GM21619 (cell line): Measurements from ENCODE around the gene HINFP.
"Not testable (repeated sequence)": the region's sequence is repeated elsewhere in the genome, so short reads cannot be mapped to it uniquely, and the experiment has no call there.

Source experiments
- ATAC-seq: cut with Tn5 transposase; IDR thresholded peaks from one replicate; pipeline ENCODE4 v1.9.1; 2021; ENCODE audit not compliant: unreplicated experiment

HINFP gene

GRCh38 chr11:119099711-119100110 lies 21.7 kb upstream of the HINFP start:
- no peak for ATAC-seq

- ATAC-seq, result no peak
These were observed 21.0 kb upstream of the HINFP start for GRCh38 chr11:119100246-119100970.

DNA sequence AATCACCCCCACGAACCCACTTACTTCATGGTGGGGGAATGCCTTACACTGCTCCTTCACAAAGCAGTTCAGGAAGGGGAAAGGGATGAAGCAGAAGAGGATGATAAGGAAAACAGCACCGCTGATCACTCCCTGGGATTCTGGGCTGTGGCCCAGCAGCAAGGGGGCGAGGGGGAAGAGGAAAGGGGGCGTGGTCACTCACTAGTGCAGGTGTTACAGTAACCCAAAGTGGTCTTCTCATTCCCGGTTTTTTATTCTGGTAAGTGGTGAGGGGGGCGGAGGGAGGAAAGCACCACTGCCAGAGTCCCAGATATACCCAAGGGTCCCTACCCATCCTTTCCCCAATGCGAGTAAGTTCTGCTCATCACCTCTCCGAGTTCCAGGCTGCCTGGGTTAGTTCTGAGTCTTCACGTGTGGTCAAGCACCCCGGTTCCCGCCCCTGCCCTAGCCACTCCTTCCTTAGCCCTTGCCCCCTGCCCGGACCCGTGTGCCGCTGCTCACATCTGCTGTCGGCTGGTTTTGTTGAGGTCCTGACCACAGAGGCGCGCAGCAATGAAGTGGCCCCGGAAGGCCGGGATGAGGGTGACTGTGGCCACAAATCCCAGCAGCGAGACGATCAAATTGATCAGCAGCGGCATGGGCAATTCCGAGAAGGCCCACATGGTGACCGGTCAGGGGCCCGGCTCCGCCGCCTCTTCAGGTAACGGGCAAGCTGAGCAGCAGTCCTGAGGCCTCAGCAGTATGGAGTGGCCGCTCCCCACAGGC lies 20.2 kb upstream of the HINFP start:
- peak; percentile 16 for ATAC-seq

DNA sequence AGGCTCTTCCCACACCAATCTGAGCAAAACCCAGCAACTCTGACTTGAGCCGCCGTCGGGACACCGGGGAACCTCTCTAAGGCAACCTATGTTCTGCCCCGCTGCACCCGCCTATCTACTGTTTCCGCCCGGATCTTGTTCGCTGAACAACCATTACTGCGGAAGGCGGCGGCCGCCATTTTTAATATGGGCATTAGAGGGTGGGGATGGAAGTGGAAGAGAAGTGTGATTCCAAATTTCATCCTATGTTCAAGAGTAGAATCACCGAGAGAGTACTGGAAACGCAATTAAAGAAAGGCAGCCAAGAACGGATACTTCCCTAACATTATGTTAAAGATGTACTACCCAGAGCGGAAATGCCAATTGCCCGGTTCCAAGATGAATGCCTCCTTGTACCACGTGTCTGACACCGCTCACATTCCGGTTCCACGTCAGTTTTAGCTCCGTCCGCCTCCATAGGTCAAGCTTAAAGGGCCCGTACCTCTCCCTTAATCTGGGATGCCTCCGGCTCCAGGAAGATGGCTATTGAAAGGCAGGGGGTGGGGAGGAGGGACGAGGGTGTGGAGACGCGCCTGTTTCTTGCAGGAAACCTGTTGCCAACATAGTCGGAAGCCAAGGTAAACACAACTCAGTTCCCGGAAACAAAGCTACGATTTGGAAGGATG lies 19.5 kb upstream of the HINFP start, which contains the start of gene DPAGT1:
Gene DPAGT1, minus strand, starts transcription at position 95 of the 665 bp plus-strand sequence. CDS start 198 bp downstream, outside the sequence.
- ATAC-seq, result peak; percentile 75

- not testable (repeated sequence) for ATAC-seq
These were observed 18.2 kb upstream of the HINFP start for GRCh38 chr11:119103161-119103664.

GRCh38 chr11:119103793-119104192 lies 17.6 kb upstream of the HINFP start:
- no peak for ATAC-seq

DNA sequence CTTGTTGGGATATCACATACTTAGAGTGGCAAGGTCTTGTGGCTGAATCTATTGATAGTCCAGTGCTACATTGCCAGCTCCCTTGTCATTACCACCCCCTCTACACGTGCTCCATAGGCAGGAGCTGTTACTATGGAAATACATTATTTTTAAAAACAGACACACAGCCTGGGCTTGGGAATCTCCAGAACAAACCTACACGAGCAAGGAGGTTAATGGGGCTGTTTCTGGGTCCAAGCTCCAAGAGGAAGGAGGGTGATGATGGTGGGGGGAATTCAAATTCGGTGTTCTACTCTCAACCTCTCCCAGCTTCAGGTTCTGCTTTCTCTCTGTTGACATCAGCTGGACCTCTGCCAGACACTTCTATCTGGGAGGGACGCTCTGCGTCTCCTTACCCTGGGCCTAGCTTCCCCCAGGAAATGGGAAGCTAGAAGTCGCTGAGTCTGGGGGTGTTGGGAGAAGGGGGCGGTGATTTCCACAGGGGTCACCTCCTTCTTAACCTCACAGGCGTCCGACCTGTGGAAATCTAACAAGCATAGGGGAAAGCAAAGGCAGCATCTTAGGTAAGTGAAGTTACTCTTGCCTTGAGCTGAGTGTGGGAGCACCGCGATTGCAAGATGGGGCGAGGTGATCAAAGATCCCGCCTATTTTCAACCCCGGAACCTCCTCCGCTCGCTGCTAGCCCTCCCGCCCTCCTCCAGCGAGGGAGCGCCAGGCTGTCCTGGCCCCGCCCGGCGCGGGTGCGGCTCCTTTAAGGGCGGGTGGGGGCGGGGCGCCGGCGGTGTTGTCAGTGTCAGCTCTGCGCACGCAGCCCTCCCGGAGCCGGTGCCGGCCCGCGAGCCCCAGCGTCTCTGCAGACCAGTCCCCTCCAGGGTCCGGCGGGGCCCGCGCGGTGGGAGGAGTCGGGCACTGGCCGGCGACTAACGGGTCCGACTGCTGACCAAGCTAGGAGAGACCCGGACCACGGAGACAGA lies 14.5 kb upstream of the HINFP start, which contains the start of gene C2CD2L:
Gene C2CD2L, plus strand, starts transcription at position 781 of the 974 bp plus-strand sequence. CDS start 398 bp downstream, outside the sequence.
- peak; percentile 78 for ATAC-seq

GRCh38 chr11:119107538-119108145 lies 13.7 kb upstream of the HINFP start:
- peak; percentile 21 for ATAC-seq

DNA sequence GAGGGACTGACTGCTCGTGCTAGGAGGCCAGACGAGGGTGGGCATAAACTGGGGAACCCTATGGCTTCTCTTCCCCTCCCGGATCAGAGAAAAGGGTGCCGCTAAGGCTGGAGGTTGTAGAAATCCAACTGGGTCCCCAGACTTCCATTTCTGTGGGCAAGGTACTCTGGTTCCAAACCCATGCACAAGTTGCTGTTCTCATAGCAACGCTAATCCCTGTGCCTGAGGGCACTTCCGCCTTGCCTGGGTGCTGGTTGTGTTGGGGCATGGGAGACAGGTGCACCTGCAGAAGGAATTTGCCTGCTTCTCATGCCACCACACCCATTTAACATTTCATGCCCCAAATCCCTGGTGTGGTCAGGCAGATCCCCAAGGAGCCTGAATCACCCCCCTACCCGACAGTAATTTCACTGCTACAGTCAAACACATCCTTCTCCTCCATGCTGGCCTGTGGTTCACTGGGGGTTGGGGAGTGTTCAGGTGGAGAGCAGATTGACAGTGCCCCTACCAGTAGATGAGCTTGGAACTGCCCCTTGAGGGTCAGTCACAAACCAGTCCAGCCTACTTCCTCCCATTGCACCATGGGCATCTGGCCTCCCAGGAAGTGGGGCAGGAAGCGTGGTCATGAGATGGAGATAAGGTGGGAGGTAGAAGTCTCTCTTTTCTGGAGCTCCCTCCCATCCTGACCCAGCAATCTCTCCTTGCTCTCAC lies 13.1 kb upstream of the HINFP start:
- ATAC-seq, result no peak

DNA sequence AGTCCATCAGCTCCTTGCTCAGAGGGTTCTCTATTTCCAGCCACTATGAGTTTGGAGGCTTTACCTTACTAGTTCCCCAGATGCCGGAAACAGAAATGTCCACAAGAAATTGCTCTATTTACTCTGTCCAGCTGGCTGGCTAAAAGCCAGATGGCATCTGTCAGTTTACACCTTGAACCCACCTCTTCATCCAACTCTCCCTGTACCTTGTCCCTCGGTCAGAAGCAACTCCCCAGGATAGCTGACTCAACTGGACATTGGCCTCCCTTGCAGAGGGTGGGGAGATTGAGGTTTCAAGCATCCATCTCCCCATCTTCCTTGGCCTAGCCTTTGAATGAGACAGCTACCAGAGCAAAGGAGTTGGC lies 12.5 kb upstream of the HINFP start:
- no peak for ATAC-seq

GRCh38 chr11:119109843-119110242 lies 11.5 kb upstream of the HINFP start:
- ATAC-seq, result no peak

DNA sequence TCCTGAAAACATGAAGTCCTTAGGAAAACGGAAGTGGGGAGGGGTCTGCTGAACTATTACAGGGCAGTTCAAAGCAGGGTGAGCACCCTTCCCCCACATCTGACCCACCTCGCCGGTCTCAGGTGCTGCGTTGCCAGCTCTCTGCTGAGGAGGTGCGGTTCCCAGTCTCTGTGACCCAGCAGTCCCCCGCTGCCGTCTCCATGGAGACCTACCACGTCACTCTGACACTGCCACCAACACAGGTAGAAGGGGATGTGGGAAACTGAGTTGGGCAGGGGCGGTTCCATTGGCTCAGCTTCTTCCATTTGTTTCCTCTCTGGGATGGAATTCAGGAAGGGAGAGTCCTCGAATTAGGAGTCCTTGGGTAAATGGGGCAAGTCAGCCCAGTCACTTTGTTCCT lies 10.9 kb upstream of the HINFP start:
- no peak for ATAC-seq

DNA sequence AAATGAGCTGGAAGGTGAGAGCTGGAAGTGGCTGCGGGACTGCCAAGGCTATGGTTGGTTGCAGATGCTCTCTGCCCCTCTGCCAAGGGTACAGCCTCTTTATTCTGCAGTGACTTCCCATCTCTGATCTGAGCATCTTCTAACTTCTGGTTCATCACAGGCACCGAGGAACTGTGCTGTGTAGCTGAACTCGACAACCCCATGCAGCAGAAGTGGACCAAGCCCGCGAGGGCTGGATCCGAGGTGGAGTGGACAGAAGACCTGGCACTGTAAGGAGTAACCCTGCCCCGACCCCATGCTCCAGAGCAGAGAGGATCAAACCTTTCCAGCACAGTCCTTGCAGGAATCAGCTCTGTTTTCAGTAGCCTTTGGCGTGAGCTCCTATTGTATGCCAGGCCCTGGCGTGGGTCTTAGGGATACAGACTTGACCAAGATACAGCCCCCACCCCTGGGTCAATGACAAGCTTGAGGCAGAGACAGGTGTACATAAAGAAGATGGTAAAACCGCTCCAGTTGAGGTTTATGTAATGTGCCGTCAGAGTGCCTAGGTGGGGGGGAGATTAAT lies 9.9 kb upstream of the HINFP start:
- no peak for ATAC-seq

DNA sequence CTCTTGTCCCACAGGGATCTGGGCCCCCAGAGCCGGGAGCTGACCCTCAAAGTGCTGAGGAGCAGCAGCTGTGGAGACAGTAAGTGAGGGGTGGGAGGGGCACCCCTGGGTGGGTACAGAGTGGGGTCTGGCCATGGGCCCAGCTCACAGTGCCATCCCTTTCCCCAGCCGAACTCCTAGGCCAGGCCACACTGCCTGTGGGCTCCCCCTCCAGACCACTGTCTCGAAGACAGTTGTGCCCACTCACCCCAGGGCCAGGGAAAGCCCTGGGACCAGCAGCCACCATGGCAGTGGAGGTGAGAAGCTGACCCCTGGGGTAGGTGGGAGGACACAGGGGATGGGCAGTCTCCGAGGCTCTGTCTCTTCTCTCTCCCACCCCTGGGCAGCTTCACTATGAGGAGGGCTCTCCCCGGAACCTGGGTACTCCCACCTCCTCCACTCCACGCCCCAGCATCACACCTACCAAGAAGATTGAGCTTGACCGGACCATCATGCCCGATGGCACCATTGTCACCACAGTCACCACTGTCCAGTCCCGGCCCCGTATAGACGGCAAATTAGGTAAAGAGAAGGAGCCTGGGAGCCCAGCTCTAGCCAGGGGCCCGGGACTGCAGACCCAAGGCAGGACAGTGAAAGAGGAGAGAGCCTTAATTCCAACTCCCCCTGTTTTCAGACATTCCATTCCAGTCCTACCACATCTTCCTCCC lies 8.9 kb upstream of the HINFP start:
- ATAC-seq, result no peak

- no peak for ATAC-seq
These were observed 7.7 kb upstream of the HINFP start for GRCh38 chr11:119113716-119114115.

DNA sequence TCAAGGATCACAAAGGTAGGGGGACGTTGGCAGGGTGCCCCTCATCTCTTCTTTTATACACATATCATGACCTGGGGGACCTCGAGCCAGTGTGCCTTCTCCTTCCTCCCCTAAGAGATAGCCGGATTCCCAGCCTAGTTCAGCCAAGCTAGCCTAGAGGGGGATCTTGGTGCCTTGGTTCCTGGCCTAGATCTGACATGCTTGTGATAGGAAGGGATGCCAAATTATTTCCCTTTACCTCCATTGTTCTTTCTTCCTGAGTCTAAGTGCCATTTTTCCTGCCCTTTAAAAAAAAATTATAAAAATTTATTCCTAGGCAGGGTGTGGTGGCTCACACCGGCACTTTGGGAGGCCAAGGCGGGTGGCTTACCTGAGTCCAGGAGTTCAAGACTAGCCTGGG lies 7.0 kb upstream of the HINFP start:
- no peak for ATAC-seq

- no peak for ATAC-seq
These were observed 5.7 kb upstream of the HINFP start for GRCh38 chr11:119115484-119116234.

DNA sequence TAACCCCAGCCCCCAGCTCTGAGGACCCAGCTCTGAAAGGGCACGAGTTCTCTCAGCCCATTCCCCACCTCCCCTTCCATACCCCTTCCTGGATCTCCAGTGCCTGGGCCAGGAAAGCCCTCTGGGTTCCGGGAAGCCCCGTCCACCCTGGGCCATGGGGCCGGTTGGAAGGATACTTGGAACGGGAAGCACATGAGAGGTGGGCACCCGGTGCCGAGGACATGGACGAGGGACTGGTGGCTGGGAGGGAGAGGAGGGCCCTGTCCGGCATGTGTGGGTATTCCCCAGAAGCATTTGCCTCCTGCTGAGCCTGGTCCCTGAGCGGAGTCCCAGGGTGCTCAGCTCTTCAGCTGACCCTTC lies 5.2 kb upstream of the HINFP start:
- ATAC-seq, result no peak
